Ishikawa (cell line): ENCODE measurements around the gene RASA2.

Source experiments
- CEBPB ChIP-seq: IDR thresholded peaks from 2 replicates; pipeline ENCODE4 v1.6.1; 2012
- CREB1 ChIP-seq: IDR thresholded peaks from 2 replicates; pipeline ENCODE4 v1.6.1; 2012; ENCODE audit warnings: low read depth
- EGR1 ChIP-seq: IDR thresholded peaks from 2 replicates; pipeline ENCODE4 v1.6.1; 2012
- EP300 ChIP-seq: IDR thresholded peaks from 2 replicates; pipeline ENCODE4 v1.6.1; 2012; ENCODE audit warnings: borderline replicate concordance
- FOXM1 ChIP-seq: IDR thresholded peaks from 2 replicates; pipeline ENCODE4 v1.6.1; 2012; ENCODE audit warnings: low read depth, borderline replicate concordance
- MAX ChIP-seq: IDR thresholded peaks from 2 replicates; pipeline ENCODE4 v1.6.1; 2012
- NFIC ChIP-seq: IDR thresholded peaks from 2 replicates; pipeline ENCODE4 v1.6.1; 2012
- RAD21 ChIP-seq: IDR thresholded peaks from 2 replicates; pipeline ENCODE4 v1.6.1; 2012; ENCODE audit warnings: low read depth
- TAF1 ChIP-seq: IDR thresholded peaks from 2 replicates; pipeline ENCODE4 v1.6.1; 2012; ENCODE audit warnings: low read depth, mild to moderate bottlenecking
- TCF12 ChIP-seq: IDR thresholded peaks from 2 replicates; pipeline ENCODE4 v1.6.1; 2012; ENCODE audit warnings: low read depth
- TEAD4 ChIP-seq: IDR thresholded peaks from 2 replicates; pipeline ENCODE4 v1.6.1; 2012
- USF1 ChIP-seq: IDR thresholded peaks from 2 replicates; pipeline ENCODE4 v1.6.1; 2012
- YY1 ChIP-seq: IDR thresholded peaks from 2 replicates; pipeline ENCODE4 v1.6.1; 2012; ENCODE audit warnings: low read depth
- ZBTB7A ChIP-seq: IDR thresholded peaks from 2 replicates; pipeline ENCODE4 v1.6.1; 2012; ENCODE audit warnings: low read depth
- TF ChIP-seq, protein P1 (sequence below): IDR thresholded peaks from 2 replicates; pipeline ENCODE4 v1.6.1; 2012; ENCODE audit warnings: low read depth, mild to moderate bottlenecking

Gene RASA2

DNA sequence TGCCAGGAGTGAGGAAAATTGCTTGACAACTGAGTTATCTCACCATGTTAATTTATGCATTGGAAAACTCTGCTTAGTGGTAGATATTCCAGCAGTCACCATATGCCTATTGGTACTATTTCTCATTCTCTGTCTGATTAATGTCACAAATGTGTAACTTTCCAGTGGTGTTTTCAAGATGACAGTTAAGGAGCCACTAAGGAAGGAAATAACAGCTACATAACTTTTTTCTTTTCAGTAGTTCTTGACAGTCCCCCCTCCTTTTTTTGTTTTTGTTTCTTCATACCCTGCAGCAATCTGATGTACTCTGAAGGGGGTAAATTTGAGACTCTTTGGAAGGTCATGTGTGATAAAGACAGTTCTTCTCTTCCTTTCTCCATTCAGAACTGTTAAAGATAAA, 13.1 kb downstream of the RASA2 start:
- no peak for TF ChIP-seq USF1
- TF ChIP-seq MAX = no peak
- no peak for TF ChIP-seq YY1
- TF ChIP-seq EGR1 = no peak
- TF ChIP-seq FOXM1 = no peak
- no peak for TF ChIP-seq CEBPB
- no peak for TF ChIP-seq EP300
- TF ChIP-seq TCF12 = no peak
- no peak for TF ChIP-seq ZBTB7A

GRCh38 chr3:141500397-141500796, 13.6 kb downstream of the RASA2 start:
- TF ChIP-seq YY1 (no peak), TAF1 (no peak), EGR1 (no peak)

DNA sequence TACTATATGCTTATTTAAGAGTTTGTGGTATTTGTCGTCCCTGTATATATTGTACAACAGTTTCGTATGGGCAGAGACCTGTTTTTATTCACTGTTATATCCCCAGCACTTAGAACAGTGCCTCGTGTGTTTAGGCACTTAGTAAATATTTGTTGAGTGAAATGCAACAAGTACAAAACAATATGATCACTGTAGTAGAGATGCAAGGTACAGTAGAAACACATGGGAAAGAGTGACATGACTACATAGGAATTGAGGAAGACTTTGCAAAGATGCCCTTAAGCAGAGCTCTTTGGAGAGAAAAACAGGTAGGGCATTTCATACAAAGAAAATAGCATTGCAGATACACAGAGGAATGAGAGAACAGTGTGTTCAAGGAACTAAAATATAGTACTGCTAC, 18.3 kb downstream of the RASA2 start:
- no peak for TF ChIP-seq EP300
- no peak for TF ChIP-seq TEAD4
- no peak for TF ChIP-seq CREB1
- no peak for TF ChIP-seq TCF12
- TF ChIP-seq TAF1 = no peak
- TF ChIP-seq NFIC = no peak
- no peak for TF ChIP-seq FOXM1
- no peak for TF ChIP-seq RAD21
- TF ChIP-seq, protein P1, sequence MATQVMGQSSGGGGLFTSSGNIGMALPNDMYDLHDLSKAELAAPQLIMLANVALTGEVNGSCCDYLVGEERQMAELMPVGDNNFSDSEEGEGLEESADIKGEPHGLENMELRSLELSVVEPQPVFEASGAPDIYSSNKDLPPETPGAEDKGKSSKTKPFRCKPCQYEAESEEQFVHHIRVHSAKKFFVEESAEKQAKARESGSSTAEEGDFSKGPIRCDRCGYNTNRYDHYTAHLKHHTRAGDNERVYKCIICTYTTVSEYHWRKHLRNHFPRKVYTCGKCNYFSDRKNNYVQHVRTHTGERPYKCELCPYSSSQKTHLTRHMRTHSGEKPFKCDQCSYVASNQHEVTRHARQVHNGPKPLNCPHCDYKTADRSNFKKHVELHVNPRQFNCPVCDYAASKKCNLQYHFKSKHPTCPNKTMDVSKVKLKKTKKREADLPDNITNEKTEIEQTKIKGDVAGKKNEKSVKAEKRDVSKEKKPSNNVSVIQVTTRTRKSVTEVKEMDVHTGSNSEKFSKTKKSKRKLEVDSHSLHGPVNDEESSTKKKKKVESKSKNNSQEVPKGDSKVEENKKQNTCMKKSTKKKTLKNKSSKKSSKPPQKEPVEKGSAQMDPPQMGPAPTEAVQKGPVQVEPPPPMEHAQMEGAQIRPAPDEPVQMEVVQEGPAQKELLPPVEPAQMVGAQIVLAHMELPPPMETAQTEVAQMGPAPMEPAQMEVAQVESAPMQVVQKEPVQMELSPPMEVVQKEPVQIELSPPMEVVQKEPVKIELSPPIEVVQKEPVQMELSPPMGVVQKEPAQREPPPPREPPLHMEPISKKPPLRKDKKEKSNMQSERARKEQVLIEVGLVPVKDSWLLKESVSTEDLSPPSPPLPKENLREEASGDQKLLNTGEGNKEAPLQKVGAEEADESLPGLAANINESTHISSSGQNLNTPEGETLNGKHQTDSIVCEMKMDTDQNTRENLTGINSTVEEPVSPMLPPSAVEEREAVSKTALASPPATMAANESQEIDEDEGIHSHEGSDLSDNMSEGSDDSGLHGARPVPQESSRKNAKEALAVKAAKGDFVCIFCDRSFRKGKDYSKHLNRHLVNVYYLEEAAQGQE = no peak
- TF ChIP-seq YY1 = no peak
- no peak for TF ChIP-seq MAX
- no peak for TF ChIP-seq EGR1
- TF ChIP-seq ZBTB7A = no peak
- no peak for TF ChIP-seq USF1

DNA sequence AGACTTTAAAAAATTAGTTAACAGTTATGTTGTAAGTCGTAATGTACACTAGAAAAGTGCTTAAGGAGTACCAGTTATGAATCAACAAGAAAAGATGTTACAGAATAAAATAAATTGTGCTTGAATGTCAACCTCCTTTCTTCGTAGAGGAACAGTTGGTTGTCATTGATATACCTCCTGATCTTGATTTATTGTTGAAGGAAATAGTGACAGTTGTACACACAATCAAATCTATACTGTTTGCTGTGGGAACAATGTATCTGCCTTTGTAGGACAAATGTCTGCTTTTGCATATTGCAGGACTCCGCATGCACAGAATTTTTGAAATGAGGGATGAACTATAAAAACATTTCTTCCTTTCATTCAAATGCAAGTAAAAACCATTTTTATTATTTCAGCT, 19.2 kb downstream of the RASA2 start:
- TF ChIP-seq NFIC (no peak), YY1 (no peak)

GRCh38 chr3:141507392-141508066, 20.7 kb downstream of the RASA2 start:
- TF ChIP-seq ZBTB7A (no peak), CEBPB (no peak), USF1 (no peak), RAD21 (no peak), EGR1 (no peak), MAX (no peak), CREB1 (no peak), TEAD4 (no peak), TAF1 (no peak), NFIC (no peak), EP300 (no peak), TCF12 (no peak), YY1 (no peak), FOXM1 (no peak)
- TF ChIP-seq, protein P1 = no peak

DNA sequence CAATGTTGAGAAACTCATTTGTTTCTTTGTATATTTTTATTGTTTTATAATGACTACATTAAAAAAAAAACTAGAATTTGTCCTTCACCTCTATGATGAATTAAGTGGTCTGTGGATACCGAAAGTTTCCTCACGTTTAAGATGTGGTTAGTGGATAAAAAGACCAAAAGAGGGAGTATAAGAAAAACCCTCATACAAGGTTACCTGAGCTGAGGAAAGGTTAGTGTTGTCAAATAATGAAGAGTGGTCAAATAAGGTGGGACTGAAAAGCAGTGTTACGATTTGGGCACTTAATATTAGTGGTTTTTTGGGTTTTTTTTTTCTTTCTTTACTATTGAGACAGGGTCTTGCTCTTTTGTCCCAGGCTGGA, 21.2 kb downstream of the RASA2 start:
- TF ChIP-seq TEAD4 (no peak), FOXM1 (no peak), ZBTB7A (no peak), USF1 (no peak), CEBPB (no peak), MAX (no peak), RAD21 (no peak), TAF1 (no peak), TCF12 (no peak), EGR1 (no peak), CREB1 (no peak)
